AG09319 (cell line): ENCODE results near the gene ARVCF.

Experiments used
- DNase-seq: peaks from one replicate; pipeline ENCODE4 v3.0.0-alpha.2; 2010; ENCODE audit warnings: low read depth; ENCODE audit errors: extremely low read depth
- CTCF ChIP-seq: IDR thresholded peaks from 2 replicates; pipeline ENCODE4 v1.5.1; 2011; ENCODE audit warnings: low read depth, mild to moderate bottlenecking, inconsistent platforms, low read length, moderate library complexity

ARVCF gene

GRCh38 chr22:19960491-19961200, 56.0 kb downstream of the ARVCF start:
- no peak for TF ChIP-seq CTCF
- DNase-seq = no peak

- TF ChIP-seq CTCF = no peak
- no peak for DNase-seq
Measured at GRCh38 chr22:19959587-19960490, 56.8 kb downstream of the ARVCF start.

- DNase-seq = no peak
- no peak for TF ChIP-seq CTCF
Measured at GRCh38 chr22:19959043-19959586, 57.5 kb downstream of the ARVCF start.

- DNase-seq = peak; percentile 66
- TF ChIP-seq CTCF = no peak
Measured at GRCh38 chr22:19958083-19959042, 58.3 kb downstream of the ARVCF start.

- no peak for DNase-seq
- TF ChIP-seq CTCF = no peak
Measured at GRCh38 chr22:19957445-19957844, 59.2 kb downstream of the ARVCF start.

GRCh38 chr22:19955241-19956128, 61.1 kb downstream of the ARVCF start:
- no peak for DNase-seq
- TF ChIP-seq CTCF = no peak
